HG03342 (cell line): Measurements from ENCODE around the gene YWHAG.
"Not testable (repeated sequence)": the region's sequence is repeated elsewhere in the genome, so short reads cannot be mapped to it uniquely, and the experiment has no call there.

Experiments
- ATAC-seq: cut with Tn5 transposase; IDR thresholded peaks from one replicate; pipeline ENCODE4 v1.9.1; 2021; ENCODE audit warnings: mild to moderate bottlenecking, moderate library complexity; ENCODE audit not compliant: unreplicated experiment

YWHAG gene

DNA sequence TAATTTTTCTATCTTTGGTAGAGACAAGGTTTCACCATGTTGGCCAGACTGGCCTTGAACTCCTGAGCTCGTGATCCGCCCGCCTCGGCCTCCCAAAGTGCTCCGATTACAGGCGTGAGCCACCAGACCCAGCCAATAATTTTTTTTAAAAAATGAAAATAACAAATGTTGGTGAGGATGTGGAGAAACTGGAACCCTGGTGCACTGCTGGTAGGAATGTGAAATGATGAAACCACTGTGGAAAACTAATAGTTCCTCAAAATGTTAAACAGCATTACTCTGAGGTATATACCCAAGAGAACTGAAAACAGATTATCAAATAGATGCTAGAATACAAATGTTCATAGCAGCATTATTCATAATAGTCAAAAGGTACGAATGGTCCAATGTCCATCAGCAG lies 23.0 kb upstream of the YWHAG start:
- ATAC-seq, result no peak

GRCh38 chr7:76380623-76380966 lies 21.8 kb upstream of the YWHAG start:
- ATAC-seq, result no peak

GRCh38 chr7:76377186-76377918 lies 18.6 kb upstream of the YWHAG start:
- no peak for ATAC-seq

DNA sequence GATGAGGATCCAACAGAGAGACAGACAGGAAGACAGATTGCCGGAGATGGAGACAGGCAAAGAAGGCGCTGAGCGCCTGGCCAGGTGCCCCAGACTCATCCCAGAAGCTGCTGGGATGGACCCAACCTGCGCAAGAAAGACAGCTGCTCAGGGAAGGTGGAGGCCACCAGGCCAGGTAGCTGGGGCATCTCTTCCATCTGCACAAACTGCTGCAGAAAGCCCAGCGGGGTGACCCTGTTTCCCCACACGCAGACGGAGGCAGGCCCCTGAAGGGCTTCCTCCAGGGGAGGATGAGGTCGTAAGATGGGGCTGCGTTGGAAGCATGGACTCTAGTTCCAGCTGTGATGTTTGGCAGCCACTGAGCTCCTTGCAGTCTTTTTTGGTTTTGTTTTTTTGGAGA lies 16.5 kb upstream of the YWHAG start:
- ATAC-seq, result no peak

GRCh38 chr7:76372984-76373833 lies 14.4 kb upstream of the YWHAG start:
- no peak for ATAC-seq

- ATAC-seq, result no peak
These were observed 12.6 kb upstream of the YWHAG start for GRCh38 chr7:76371396-76371795.

DNA sequence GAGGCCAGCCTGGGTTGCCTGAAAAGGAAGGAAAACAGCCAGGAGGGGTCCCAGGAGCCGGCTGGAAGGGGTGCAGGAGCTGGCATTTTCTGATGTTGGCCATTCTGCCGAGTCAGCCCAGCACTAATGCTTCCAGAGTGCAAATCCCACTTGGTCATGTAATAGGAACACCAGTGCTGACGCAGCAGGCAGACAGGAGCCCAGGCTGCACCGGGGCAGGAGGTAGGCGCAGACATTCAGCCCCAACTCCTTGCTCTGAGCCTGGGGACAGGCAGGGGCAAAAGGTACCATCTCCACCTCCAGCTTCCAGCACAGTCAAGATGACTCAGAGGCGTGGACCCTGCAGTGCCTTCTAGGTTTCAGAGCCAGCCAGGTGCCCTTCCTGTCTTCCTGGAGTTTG lies 10.2 kb upstream of the YWHAG start:
- no peak for ATAC-seq

DNA sequence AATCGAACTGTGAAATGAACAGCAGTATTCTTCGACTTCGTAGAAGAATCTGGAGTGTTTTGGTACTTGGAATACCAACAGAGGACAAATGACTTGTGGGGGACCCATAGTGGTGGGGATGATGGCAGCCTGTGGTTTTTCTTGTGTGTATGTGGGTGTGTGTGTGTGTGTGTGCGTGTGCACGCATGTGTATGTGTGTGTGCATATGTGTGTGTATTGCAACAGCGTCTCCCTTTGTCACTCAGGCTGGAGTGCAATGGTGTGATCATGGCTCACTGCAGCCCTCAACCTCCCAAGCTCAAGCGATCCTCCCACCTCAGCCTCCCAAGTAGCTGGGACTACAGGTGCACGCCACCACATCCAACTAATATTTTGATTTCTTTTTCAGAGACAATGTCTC lies 9.4 kb upstream of the YWHAG start:
- ATAC-seq, result no peak

DNA sequence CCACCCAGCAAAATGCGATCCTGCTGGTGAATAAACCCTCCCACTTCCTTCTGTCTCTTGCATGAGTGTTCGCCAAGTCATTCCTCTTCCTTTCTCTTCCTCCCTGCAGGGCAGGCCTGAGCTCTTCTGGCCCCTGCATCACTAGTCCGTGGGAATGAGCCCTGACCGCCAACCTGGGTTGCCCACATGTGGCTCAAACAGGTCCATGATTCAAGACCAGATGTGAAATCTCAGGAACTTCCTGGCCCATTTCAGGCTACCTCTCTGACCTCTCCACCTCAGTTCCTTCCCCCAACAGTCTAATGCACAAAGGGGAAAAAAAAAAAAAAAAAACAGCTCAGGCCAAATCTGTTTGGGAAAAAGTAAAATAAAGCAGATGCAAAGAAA lies 5.4 kb upstream of the YWHAG start:
- peak; percentile 7 for ATAC-seq

DNA sequence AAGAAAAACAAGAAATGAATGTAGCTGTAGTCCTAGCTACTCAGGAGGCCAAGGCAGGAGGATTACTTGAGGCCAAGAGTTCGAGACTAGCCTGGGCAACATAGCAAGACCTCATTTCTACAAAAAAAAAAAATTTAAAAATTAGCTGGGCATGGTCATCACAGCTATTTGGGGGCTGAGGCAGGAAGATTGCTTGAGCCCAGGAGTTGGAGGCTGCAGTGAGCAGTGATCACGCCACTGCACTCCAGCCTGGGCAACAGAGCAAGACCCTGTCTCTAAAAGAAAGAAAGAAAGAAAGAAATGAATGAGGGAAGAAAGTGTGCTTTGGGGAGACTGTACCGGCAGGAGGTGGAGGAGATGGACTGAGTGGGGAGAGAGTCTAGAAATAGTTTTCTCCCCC lies 5.0 kb upstream of the YWHAG start:
- not testable (repeated sequence) for ATAC-seq

DNA sequence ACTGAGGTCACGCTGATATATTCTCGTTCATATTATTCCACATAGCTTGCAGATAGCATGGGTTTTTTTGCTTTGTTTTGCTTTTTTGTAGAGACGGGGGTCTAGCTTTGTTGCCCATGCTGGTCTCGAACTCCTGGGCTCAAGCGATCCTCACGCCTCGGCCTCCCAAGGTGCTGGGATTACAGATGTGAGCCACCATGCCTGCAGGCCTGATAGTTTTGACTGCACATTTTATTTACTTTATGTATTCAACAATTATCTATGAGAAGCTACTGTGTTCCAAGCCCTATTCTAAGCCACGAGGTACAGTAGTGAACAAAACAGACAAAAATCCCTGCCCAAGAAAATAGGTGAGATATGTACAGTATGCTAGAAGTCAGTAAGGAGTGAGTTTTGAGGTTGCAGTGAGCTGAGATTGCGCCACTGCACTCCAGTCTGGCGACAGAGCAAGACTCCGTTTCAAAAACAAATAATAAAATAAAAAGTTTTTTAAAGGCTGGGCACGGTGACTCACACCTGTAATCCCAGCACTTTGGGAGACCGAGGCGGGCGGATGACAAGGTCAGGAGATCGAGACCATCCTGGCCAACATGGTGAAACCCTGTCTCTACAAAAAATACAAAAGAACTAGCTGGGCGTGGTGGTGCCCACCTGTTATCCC lies 1.3 kb upstream of the YWHAG start:
- ATAC-seq, result no peak

- peak; percentile 83 for ATAC-seq
These were observed 553 bp upstream of the YWHAG start for GRCh38 chr7:76359111-76359977.

DNA sequence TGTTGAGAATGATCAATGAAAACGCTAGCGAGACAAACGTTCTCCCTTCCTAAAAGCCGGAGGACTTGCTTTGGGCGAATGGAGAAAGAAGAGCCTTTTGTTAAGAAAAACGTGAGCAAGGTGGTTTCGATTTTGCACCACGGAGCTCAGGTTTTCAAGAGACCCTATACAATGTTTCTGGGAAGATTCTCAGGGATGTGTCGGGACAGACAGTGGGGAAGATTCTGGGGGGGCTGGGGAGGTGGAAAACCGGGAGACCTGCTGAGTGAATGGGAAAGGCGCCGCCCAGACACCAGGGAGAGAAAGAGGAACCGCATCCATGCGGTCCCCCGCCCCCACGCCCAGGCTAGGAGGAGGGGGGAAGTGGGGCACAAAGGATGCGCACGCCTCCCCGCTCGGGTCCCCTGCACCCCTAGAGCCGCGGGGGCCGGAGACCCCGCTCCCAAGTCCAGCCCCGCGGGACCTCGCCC lies 745 bp downstream of the YWHAG start:
- peak; percentile 37 for ATAC-seq

GRCh38 chr7:76357475-76358010 lies 1.2 kb downstream of the YWHAG start:
- ATAC-seq, result no peak

GRCh38 chr7:76356823-76357222 lies 2.0 kb downstream of the YWHAG start:
- ATAC-seq, result no peak

DNA sequence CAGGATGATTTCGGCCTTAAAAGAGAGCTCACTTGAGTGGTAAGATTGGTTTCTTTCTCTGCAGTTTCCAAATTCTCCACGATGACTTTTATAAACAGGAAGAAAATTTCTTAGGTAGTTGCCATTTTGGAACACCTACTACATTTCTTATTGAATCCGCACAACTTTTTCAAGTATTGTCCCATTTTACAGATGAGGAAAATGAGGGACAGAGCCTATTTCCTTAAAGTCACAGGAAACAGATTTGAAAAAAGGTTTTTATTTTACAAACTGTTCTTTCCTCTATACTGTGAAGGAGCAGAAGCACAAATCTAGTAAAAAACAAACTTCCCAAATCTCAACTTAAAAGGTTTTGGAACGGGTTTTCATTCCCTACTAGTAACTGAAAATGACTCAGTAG lies 2.7 kb downstream of the YWHAG start:
- ATAC-seq, result no peak

DNA sequence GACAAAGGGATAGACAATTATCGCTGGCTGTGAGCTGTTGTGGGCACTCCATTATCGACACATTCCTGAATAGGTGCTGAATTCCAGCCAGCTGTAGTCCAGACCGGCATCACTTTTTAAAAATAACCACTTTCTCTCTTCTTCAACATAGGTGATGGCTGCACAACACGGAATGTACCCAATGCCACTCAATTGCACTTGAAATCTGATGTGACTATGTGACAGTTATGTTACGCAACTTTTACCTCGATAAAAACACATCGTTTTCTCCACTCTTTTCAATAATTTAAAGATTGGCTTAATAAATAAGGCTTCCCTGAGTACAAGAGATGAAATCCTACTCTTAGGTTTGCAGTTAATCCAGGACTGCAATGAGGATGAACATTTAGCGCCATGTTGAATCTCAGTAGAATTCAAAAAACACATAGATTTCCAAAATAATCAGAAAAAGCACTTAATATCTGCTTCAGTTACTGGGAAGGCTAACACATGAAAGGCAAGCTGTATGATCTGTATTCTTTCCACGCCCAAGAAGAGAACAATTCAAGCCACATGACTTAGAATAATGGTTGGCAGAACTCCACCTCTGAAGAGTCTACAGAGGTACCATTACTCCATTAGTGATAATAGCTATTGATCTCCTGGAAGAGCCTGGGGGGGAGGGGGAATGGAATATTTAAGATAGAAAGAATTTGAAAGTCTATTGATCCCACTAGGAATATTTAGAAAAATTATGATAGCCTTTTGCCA lies 3.6 kb downstream of the YWHAG start:
- ATAC-seq, result no peak

DNA sequence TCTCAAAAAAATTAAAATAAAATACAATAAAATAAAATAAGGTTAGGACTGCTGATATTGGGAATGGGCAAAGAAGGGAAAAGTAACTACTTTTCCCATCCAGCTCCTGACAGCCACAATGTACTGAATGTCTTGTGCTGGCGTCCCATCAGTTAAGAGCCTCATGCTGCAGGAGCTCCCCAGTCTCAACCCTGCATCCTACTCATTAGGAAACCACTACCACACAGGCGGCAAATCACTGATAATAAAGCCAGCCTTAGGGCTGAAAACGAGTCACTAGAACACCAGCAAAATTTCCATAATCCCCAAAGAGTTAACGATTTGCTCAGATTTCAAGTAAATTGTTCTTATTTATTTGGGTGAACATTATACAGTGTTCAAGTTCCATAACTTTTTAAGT lies 4.3 kb downstream of the YWHAG start:
- ATAC-seq, result no peak

- no peak for ATAC-seq
These were observed 5.0 kb downstream of the YWHAG start for GRCh38 chr7:76353744-76354143.

GRCh38 chr7:76352193-76352592 lies 6.6 kb downstream of the YWHAG start:
- no peak for ATAC-seq
